Esophagus squamous epithelium (tissue), 5 donors: ENCODE results near the gene ECM1. TPM values are rescaled to one million over a fixed set of nuclear protein-coding genes. Genes with fewer than 3 reads are reported as not detected.

ENCODE experiments used
- DNase-seq: peaks from one replicate; lab custom pipeline; 2025; lab: John Stamatoyannopoulos, UW
- H3K27ac ChIP-seq, 4 donors: fragments of 200-600 bp; sonication (generic); one replicate each; pipeline ENCODE4 v1.5.1; 2016 to 2019; ENCODE audit warnings: mild to moderate bottlenecking in 1 of 4
- H3K27me3 ChIP-seq, 4 donors: fragments of 200-600 bp; sonication (generic); 1 replicate in 3 of 4; 2 replicates in 1 of 4; pipeline versions ENCODE4 v1.5.1 to v1.6.0; 2017 to 2021; ENCODE audit warnings: antibody characterized with exemption in 1 of 4
- H3K36me3 ChIP-seq, 3 donors: fragments of 200-600 bp; sonication (generic); one replicate each; pipeline ENCODE4 v1.5.1; 2016 to 2019
- H3K4me1 ChIP-seq, 3 donors: fragments of 200-600 bp; sonication (generic); one replicate each; pipeline ENCODE4 v1.5.1; 2017 to 2019
- H3K4me3 ChIP-seq, 4 donors: fragments of 200-600 bp; sonication (generic); 1 replicate in 3 of 4; 2 replicates in 1 of 4; pipeline ENCODE4 v1.5.1; 2016 to 2019; ENCODE audit warnings: mild to moderate bottlenecking in 2 of 4, moderate library complexity in 1 of 4
- H3K9me3 ChIP-seq, 3 donors: fragments of 200-600 bp; sonication (generic); one replicate each; pipeline ENCODE4 v1.5.1; 2016 to 2019
- CTCF ChIP-seq, 6 experiments: fragments of 450-650 bp in 4 of 6; fragments of 200-600 bp in 2 of 6; sonication (generic) in 2 of 6; IDR thresholded peaks; one replicate each; pipeline ENCODE4 v1.5.1; 2016 to 2019; ENCODE audit warnings: antibody characterized with exemption in 6 of 6, mild to moderate bottlenecking in 4 of 6, moderate library complexity in 4 of 6
- POLR2A ChIP-seq, 4 donors: fragments of 450-650 bp; IDR thresholded peaks; one replicate each; pipeline ENCODE4 v1.6.1; 2017; ENCODE audit warnings: antibody characterized with exemption in 4 of 4, mild to moderate bottlenecking in 4 of 4, moderate library complexity in 3 of 4
- WGBS, 2 donors: methylation state at CpG; one replicate each; pipeline ENCODE4 v1.1.5; 2018; 5-methylcytosine and 5-hydroxymethylcytosine counted together
- intact Hi-C: fragments of 100-400 bp; cut with DNase I; formaldehyde crosslinking; loops from one replicate; pipeline ENCODE4 v1.15.0; 2022
- total RNA-seq, 4 donors: library from RNA; depleted of rRNA; stranded (reverse); fragments of >200 nt; gene quantifications; one replicate each; pipeline ENCODE4 v1.1.0, GENCODE V29; 2016
- donor health status: DM: yes; HTN: yes; CAD: no.

ECM1 gene
- total RNA-seq, 4 donors from 2014 or later, result 311 to 1,013 (median 406) TPM

DNA sequence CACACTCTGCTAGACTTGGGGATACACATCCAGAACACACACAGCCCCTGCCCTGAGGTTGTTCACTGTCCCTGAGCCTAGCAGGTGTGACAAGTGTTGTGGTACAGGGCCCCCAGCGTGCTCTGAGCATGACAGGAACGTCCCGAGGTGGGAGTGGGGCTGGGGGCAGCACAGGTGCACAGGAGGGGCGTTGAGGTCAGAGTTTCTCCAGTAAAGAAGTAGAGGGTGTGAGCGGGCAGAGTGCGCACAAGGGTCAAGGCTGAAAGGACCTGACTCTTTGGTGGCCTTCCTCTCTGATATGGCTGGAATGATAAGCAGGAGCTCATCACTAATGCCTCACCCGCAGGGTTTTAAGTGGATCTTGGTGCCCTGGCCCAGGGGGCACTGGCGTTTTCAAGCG is 6.4 kb downstream of the ECM1 start:
- intact Hi-C loops, result no loop called here
- 92 to 98% methylated on average over 5 to 9 of the region's 9 CpGs for WGBS, 2 donors
- TF ChIP-seq POLR2A (IDR thresholded peaks at IDR 0.05) (no peak), CTCF (IDR thresholded peaks at IDR 0.05) (no peak)

GRCh38 chr1:150514913-150515327 is 7.0 kb downstream of the ECM1 start:
- H3K36me3 ChIP-seq, result peaks cover 0 to 30% (median 4%) of the 10 kb centered on the region in 3 donors
- H3K4me3 ChIP-seq, result peak overlapping the region; percentile 32 to 77 (median 55)
- H3K9me3 ChIP-seq, result no peaks in the 10 kb centered on the region
- peaks cover 9 to 74% (median 19%) of the 10 kb centered on the region in 3 donors for H3K4me1 ChIP-seq
- DNase-seq, result no peak
- intact Hi-C loops, result no loop called here
- no peaks in the 10 kb centered on the region for H3K27me3 ChIP-seq
- H3K27ac ChIP-seq, result peak overlapping the region; percentile 86 to 94 (median 91)
- WGBS, 2 donors, result 25 to 32% methylated on average over 15 to 21 of the region's 21 CpGs
- TF ChIP-seq POLR2A (IDR thresholded peaks at IDR 0.05) (no peak), CTCF (IDR thresholded peaks at IDR 0.05) (no peak)

More for the DNA sequence above, 6.4 kb downstream of the ECM1 start:
- no peaks in the 10 kb centered on the region for H3K27me3 ChIP-seq
- no peak for DNase-seq
- no peaks in the 10 kb centered on the region for H3K9me3 ChIP-seq
- no peak overlapping the region for H3K4me3 ChIP-seq
- H3K27ac ChIP-seq, result peak overlapping the region; percentile 49 to 92 (median 88)
- peaks cover 0 to 36% (median 4%) of the 10 kb centered on the region in 3 donors for H3K36me3 ChIP-seq
- peaks cover 11 to 80% (median 19%) of the 10 kb centered on the region in 3 donors for H3K4me1 ChIP-seq

DNA sequence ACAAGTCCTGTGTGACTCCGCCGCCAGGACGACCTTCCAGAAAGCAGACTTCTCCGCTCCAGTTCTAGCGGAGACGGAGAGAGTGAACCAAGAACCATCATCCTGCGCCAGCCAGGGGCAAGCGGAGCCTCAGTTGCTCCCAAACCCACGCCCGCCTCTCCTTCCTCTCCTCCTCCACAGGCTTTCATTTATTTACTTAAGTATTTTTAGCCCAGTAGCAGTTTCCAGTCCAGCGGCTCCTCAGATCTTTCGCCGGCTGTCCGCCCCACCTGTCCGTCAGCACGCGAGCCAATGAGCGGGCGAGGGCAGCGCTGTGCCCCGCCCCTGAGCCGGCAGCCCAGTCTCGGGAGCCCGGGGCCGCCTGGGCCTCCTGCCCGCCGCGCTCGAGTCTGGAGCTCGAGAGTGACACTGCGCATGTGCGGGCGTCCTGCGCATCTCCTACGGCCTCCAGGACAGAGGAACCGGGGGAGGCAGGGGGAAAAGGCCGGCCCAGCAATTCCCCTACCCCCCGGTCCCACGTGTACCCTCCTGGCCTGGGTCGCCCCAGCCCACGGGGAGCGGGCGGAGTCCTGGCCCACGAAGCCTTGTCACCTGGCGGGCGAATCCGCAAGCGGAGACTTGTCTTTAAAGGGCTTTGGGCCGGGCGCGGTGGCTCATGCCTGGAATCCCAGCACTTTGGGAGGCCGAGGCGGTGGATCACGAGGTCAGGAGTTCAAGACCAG is 7.6 kb downstream of the ECM1 start, which contains the start of gene FALEC:
Gene FALEC (plus strand): TSS at position 425 of the 722 bp plus-strand sequence.
- Histone ChIP-seq H3K36me3 (peaks cover 0 to 24% (median 4%) of the 10 kb centered on the region in 3 donors), H3K27ac (peak within 1 kb of the TSS; percentile 86 to 94 (median 91)), H3K27me3 (no peaks in the 10 kb centered on the region), H3K4me3 (peak within 1 kb of the TSS; percentile 32 to 77 (median 55)), H3K4me1 (peaks cover 9 to 68% (median 19%) of the 10 kb centered on the region in 3 donors), H3K9me3 (no peaks in the 10 kb centered on the region)
- WGBS, 2 donors, result 0 to 1% methylated on average over 15 to 21 of the region's 54 CpGs
- peak; percentile 70 for DNase-seq
- TF ChIP-seq POLR2A (IDR thresholded peaks at IDR 0.05) (peak in 2 of 4 donors; percentile 18 to 39), CTCF (IDR thresholded peaks at IDR 0.05) (peak in 2 of 6 experiments; percentile 19 to 34)
- intact Hi-C loops, result no loop called here

DNA sequence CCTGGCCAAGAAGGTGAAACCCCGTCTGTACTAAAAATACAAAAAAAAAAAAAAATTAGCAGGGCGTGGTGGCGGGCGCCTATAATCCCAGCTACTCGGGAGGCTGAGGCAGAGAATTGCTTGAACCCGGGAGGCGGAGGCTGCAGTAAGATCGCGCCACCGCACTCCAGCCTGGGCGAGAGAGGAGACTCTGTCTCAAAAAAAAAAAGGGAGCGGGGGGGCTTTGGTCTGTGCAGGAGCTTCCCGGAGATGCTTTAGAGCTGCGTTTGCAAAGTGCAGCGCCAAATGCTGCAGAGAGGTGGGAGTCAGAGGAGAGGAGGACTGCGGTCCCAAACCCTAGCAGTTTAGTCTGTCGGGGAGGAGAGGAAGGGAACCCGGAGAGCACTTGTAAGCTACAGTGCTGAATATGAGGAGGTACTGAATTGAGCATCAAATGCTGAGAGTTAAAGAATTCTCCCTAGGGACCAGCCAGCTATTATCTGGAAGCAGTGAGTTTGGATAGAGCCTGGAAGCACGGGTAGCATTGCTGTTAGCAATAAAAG is 8.2 kb downstream of the ECM1 start:
- intact Hi-C loops, result no loop called here
- H3K4me1 ChIP-seq, result peaks cover 9 to 62% (median 19%) of the 10 kb centered on the region in 3 donors
- WGBS, 2 donors, result 3 to 4% methylated on average over 19 of the region's 19 CpGs
- no peaks in the 10 kb centered on the region for H3K27me3 ChIP-seq
- DNase-seq, result no peak
- TF ChIP-seq CTCF (IDR thresholded peaks at IDR 0.05) (peak in 1 of 6 experiments; percentile 2), POLR2A (IDR thresholded peaks at IDR 0.05) (no peak)
- H3K9me3 ChIP-seq, result no peaks in the 10 kb centered on the region
- peak overlapping the region; percentile 32 to 77 (median 55) for H3K4me3 ChIP-seq
- peaks cover 0 to 18% (median 3%) of the 10 kb centered on the region in 3 donors for H3K36me3 ChIP-seq
- H3K27ac ChIP-seq, result peak overlapping the region; percentile 86 to 94 (median 91)

GRCh38 chr1:150516616-150517015 is 8.7 kb downstream of the ECM1 start:
- Histone ChIP-seq H3K9me3 (no peaks in the 10 kb centered on the region), H3K4me3 (peak overlapping the region in 2 of 4 donors; percentile 54 to 77), H3K36me3 (peaks cover 0 to 13% (median 0%) of the 10 kb centered on the region in 3 donors), H3K4me1 (peaks cover 9 to 59% (median 19%) of the 10 kb centered on the region in 3 donors), H3K27ac (peak overlapping the region; percentile 6 to 92 (median 88)), H3K27me3 (no peaks in the 10 kb centered on the region)
- no peak for DNase-seq
- intact Hi-C loops, result no loop called here
- WGBS, 2 donors, result 31 to 44% methylated on average over 4 of the region's 4 CpGs
- TF ChIP-seq CTCF (IDR thresholded peaks at IDR 0.05) (no peak), POLR2A (IDR thresholded peaks at IDR 0.05) (no peak)
